Measurements from ENCODE around the gene C12orf43.

The C12orf43 gene

GRCh38 chr12:120984351-120984898 is 31.9 kb downstream of the C12orf43 start (continued):
- TF ChIP-seq, protein P1, sequence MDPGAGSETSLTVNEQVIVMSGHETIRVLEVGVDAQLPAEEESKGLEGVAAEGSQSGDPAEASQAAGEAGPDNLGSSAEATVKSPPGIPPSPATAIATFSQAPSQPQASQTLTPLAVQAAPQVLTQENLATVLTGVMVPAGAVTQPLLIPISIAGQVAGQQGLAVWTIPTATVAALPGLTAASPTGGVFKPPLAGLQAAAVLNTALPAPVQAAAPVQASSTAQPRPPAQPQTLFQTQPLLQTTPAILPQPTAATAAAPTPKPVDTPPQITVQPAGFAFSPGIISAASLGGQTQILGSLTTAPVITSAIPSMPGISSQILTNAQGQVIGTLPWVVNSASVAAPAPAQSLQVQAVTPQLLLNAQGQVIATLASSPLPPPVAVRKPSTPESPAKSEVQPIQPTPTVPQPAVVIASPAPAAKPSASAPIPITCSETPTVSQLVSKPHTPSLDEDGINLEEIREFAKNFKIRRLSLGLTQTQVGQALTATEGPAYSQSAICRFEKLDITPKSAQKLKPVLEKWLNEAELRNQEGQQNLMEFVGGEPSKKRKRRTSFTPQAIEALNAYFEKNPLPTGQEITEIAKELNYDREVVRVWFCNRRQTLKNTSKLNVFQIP (CRISPR knock-in tag; IDR thresholded peaks at IDR 0.05; ENCODE audit: borderline replicate concordance, low read depth): no peak
- TF ChIP-seq ZNF565 (CRISPR knock-in tag; conservative IDR thresholded peaks at IDR 0.05; ENCODE audit: low read depth) (no peak), CSRNP3 (CRISPR knock-in tag; IDR thresholded peaks at IDR 0.05) (no peak), TCF4 (CRISPR knock-in tag; IDR thresholded peaks at IDR 0.05; ENCODE audit: borderline replicate concordance) (no peak), ZNF8 (CRISPR knock-in tag; IDR thresholded peaks at IDR 0.05) (no peak), ZNF70 (CRISPR knock-in tag; IDR thresholded peaks at IDR 0.05) (no peak)

- ATAC-seq: no peak
- TF ChIP-seq ZNF8 (CRISPR knock-in tag; IDR thresholded peaks at IDR 0.05) (no peak), ISL1 (CRISPR knock-in tag; IDR thresholded peaks at IDR 0.05) (no peak), ZNF565 (CRISPR knock-in tag; conservative IDR thresholded peaks at IDR 0.05; ENCODE audit: low read depth) (no peak), GLIS3 (CRISPR knock-in tag; IDR thresholded peaks at IDR 0.05) (no peak), CSRNP3 (CRISPR knock-in tag; IDR thresholded peaks at IDR 0.05) (no peak), TCF4 (CRISPR knock-in tag; IDR thresholded peaks at IDR 0.05; ENCODE audit: borderline replicate concordance) (no peak), ZNF70 (CRISPR knock-in tag; IDR thresholded peaks at IDR 0.05) (no peak), PPARA (CRISPR knock-in tag; IDR thresholded peaks at IDR 0.05; ENCODE audit: borderline replicate concordance) (no peak), ESRRG (CRISPR knock-in tag; IDR thresholded peaks at IDR 0.05) (no peak), ZC3H10 (CRISPR knock-in tag; IDR thresholded peaks at IDR 0.05) (no peak), OSR1 (CRISPR knock-in tag; IDR thresholded peaks at IDR 0.05) (no peak), ZFP3 (CRISPR knock-in tag; IDR thresholded peaks at IDR 0.05) (no peak), CSDC2 (CRISPR knock-in tag; IDR thresholded peaks at IDR 0.05) (no peak), RARB (CRISPR knock-in tag; IDR thresholded peaks at IDR 0.05) (no peak), ARNTL (CRISPR knock-in tag; IDR thresholded peaks at IDR 0.05; ENCODE audit: borderline replicate concordance, low read depth) (no peak)
- TF ChIP-seq, protein P2, sequence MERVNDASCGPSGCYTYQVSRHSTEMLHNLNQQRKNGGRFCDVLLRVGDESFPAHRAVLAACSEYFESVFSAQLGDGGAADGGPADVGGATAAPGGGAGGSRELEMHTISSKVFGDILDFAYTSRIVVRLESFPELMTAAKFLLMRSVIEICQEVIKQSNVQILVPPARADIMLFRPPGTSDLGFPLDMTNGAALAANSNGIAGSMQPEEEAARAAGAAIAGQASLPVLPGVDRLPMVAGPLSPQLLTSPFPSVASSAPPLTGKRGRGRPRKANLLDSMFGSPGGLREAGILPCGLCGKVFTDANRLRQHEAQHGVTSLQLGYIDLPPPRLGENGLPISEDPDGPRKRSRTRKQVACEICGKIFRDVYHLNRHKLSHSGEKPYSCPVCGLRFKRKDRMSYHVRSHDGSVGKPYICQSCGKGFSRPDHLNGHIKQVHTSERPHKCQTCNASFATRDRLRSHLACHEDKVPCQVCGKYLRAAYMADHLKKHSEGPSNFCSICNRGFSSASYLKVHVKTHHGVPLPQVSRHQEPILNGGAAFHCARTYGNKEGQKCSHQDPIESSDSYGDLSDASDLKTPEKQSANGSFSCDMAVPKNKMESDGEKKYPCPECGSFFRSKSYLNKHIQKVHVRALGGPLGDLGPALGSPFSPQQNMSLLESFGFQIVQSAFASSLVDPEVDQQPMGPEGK (CRISPR knock-in tag; IDR thresholded peaks at IDR 0.05; ENCODE audit: borderline replicate concordance): no peak
- TF ChIP-seq, protein P1 (CRISPR knock-in tag; IDR thresholded peaks at IDR 0.05; ENCODE audit: borderline replicate concordance, low read depth): no peak
- TF ChIP-seq, protein P3, sequence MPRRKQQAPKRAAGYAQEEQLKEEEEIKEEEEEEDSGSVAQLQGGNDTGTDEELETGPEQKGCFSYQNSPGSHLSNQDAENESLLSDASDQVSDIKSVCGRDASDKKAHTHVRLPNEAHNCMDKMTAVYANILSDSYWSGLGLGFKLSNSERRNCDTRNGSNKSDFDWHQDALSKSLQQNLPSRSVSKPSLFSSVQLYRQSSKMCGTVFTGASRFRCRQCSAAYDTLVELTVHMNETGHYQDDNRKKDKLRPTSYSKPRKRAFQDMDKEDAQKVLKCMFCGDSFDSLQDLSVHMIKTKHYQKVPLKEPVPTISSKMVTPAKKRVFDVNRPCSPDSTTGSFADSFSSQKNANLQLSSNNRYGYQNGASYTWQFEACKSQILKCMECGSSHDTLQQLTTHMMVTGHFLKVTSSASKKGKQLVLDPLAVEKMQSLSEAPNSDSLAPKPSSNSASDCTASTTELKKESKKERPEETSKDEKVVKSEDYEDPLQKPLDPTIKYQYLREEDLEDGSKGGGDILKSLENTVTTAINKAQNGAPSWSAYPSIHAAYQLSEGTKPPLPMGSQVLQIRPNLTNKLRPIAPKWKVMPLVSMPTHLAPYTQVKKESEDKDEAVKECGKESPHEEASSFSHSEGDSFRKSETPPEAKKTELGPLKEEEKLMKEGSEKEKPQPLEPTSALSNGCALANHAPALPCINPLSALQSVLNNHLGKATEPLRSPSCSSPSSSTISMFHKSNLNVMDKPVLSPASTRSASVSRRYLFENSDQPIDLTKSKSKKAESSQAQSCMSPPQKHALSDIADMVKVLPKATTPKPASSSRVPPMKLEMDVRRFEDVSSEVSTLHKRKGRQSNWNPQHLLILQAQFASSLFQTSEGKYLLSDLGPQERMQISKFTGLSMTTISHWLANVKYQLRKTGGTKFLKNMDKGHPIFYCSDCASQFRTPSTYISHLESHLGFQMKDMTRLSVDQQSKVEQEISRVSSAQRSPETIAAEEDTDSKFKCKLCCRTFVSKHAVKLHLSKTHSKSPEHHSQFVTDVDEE (CRISPR knock-in tag; IDR thresholded peaks at IDR 0.05): no peak
- TF ChIP-seq, protein P4, sequence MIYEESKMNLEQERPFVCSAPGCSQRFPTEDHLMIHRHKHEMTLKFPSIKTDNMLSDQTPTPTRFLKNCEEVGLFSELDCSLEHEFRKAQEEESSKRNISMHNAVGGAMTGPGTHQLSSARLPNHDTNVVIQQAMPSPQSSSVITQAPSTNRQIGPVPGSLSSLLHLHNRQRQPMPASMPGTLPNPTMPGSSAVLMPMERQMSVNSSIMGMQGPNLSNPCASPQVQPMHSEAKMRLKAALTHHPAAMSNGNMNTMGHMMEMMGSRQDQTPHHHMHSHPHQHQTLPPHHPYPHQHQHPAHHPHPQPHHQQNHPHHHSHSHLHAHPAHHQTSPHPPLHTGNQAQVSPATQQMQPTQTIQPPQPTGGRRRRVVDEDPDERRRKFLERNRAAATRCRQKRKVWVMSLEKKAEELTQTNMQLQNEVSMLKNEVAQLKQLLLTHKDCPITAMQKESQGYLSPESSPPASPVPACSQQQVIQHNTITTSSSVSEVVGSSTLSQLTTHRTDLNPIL (CRISPR knock-in tag; IDR thresholded peaks at IDR 0.05; ENCODE audit: low read depth): no peak
Observed at GRCh38 chr12:120983759-120984158, 32.5 kb downstream of the C12orf43 start.

All from SK-N-SH treated with all-trans-retinoic acid at 6 μM for 48 hours (cell line).